GM18520 (cell line): ENCODE results near the gene PPP1R37.
"Not testable (repeated sequence)": the region's sequence is repeated elsewhere in the genome, so short reads cannot be mapped to it uniquely, and the experiment has no call there.

Experiments used
- ATAC-seq: cut with Tn5 transposase; IDR thresholded peaks from one replicate; pipeline ENCODE4 v1.9.1; 2021; ENCODE audit not compliant: unreplicated experiment

PPP1R37 gene

DNA sequence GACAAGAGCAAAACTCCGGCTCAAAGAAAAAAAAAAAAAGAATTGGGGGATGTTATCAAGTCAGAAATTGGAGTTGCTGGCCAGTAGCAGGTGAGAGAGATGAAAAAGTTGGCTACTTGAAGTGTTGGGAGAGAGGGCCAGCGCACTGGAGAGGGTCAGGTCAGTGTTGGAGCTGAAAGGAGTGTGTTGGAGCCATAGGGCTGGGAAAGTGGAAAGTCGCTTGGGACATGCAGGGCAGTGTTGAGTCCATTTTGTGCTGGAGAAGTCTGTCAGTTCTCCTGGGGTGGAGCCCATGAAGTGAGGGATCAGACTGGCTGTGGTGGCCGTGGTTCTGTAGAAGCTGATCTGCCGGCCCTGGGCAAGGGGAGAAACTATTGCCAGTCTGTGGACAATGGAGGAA, 1.7 kb downstream of the PPP1R37 start:
- ATAC-seq = no peak

DNA sequence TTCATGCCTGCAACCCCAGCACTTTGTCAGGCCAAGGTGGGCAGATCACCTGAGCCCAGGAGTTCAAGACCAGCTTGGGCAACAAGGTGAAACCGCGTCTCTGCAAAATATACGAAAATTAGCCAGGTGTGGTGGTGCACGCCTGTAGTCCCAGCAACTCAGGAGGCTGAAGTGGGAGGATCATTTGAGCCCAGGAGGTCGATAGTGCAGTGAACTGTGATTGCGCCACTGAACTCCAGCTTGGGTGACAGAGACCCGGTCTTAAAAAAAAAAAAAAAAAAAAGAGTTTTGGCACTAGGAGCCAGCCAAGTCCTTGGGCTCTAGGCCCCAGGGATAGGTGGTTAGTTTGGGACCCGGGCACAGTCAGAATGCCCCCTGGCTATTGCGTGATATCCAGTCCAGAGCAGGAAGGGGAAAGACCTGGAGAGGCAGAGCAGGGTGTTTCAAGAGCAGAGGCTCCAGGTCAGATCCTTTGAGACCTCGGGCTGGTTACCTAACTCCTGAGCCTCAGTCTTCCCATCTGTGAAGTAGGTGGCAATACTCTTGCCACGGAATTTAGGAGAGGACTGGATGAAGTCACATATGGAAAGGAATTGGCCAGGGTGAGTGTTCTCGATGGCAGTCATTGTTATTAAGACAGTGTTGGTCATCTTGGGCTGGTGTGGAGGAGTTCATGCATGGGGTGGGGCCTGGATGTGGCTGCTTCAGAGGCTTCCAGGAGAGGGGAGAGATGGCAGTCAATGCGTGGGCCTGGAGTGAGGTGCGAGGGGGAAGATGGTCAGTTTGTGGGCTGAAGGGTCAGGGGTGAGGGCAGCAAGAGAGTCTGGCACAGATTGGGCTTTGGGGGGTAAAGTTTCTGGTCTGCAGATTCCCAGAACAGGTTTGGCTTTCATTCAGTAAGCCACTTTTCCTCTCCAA, 2.8 kb downstream of the PPP1R37 start:
- ATAC-seq = no peak

DNA sequence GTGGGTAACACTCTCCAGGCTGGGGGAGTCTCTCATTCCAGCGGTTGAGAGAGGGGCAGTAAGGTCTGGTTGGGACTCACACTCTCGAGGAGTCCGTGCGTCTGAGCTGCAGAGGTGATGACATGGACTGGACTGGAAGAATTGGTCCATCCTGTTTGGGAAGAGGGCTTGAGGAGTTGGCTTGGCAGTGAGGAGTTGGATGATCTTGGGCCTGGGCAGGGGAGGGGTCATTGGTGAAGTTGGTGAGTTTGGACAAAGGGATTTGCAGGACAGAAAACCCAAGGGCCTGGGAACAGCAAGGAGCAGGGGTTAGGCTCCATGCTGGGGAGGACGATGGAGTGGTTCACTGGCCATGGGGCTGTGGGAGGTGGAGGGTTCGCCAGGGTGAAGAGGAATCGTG, 3.7 kb downstream of the PPP1R37 start:
- ATAC-seq = no peak

DNA sequence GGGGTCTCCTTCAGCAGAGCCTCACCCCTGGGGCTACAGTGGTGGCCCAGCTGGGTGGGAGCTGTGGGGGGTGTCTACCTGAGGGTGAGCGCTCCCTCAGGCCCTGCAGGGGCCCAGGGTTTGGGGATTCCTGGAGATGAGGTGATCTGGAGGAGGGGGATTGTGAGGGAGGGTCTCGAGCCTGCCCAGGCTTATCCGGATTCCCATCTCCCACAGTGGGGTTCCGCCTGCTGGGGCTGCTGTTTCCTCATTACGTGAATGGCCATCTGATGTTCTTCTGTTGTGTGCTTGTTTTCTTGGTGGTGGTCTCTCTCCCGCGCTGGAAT, 4.4 kb downstream of the PPP1R37 start:
- no peak for ATAC-seq

DNA sequence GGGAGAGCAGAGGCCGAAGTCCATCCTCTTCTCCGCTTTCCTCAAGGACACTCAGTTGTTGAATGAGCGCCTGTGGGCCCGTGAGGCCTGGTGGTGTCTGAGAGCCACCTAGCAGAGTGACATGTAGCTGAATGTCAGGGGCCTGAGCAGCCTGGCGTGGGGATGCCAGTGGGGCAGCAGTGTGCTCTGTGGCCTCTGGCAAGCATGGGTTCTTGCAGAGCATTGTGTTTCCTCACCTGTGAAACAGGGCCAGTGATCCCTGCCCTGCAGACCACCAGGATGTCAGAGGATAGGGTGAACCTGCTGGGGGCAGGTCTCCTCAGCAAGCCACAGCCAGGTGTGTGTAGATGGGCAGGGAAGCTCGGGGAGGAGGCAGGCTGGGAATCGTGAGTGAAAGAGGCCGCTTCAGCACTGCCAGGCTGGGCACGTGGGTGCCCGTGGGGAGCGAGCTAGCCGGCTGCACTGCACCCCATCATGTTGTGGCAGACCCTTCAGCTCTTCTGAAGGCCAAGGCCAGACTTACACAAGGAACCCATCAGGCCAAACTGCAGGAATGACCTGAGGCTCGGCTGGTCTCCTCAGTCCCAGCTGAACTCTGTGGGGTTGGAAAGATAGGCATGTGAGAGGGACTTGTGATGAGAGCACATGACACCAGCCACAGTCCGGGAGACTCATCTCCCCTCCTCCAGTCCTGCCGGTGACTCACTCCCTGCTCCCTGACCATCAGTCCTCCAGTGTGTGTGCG, 5.0 kb downstream of the PPP1R37 start:
- ATAC-seq = no peak

DNA sequence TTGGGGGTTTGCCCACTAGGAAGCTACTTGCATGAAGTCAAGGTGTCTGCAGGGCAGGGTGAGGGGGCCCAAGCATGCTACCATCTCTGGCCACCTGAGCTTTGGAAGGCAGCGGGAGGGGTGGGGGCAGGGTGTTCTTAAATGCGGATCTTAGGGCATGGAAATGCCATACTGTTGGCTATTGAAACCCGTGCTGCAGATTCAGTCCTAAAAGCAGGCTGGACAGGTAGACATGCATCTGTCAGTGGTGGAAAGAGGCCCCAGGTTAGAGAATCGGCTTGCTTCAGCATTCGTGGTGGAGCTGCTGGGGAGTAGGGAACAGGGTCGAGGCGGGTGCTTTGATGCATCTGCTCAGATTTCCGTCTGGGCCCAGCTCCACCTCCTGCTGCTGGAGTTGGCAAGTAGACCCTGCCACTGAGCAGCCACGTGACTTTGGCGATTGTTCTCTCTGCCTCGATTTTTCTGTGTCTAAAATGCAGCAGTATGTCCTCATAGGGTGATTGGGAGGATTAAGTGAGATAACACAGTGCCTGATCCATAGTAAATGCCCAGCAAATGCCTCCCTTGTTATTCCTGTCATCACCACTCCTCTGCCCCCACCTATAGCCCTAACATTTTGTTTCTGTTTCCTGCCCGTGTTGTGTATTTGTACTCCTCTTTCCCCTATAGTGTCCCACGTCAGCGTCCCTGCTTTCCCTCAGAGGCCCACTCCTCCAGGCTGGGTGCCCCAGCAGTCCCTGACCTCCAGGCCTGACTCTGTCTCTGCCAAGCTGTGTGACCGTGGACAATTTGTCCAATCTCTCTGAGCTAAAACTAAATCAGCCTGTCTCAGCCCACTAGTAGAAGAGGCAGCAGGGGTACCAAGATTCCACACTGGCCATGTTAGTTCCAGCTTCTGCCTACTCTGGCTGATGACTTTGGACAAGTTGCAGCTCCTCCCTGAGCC, 5.8 kb downstream of the PPP1R37 start:
- ATAC-seq = no peak

DNA sequence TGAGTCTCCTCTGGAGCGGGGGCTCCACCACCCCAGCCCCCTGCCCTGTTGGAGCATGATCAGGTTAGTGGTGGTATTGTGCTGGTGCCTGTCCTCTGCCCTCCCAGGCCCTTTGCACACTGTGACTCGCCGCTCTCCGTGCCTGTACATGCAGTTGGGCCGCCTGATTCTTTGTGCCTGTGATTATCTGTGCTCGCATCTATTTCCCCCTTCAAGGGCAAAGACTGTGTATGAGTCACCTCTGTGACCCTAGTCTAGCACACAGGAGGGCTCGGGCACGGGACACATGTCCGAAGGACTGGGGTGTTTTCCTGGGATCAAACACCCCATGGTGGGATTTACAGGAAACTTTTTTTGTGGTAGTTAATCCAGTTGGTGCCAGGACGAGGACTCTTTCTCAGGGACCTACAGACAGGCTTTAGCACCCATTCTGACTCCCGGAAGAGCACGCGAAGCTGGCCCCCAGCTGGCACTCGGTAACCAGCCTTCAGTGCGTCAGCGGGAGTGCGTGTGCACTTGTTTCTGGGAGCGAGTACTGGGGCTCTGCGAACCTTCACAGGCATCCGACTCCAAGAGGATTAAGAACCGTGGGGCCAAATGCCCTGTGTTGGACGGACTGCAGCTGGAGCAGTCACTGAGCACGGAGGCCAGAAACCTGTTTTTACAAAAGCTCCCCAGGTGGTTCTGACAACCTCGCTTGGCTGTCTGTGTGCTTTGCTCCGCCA, 6.7 kb downstream of the PPP1R37 start:
- no peak for ATAC-seq

DNA sequence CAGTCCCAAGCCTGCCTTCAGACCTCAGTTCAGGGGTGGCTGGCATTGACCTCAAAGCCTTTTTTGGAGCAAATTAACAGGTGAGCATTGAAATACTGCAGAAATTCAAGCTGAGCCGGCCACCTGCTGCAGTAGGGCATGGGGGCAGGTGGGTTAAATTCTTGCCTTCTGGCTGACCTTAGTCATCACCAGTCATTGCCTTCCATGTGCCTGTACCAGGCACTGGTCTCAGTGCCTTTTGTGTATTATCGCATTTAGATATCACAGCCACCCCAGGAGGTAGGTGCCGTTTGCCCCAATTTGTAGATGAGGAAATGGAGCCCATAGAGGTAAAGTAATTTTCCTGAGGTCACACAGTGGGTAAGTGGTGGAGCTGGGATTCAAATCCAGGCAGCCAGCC, 7.2 kb downstream of the PPP1R37 start:
- ATAC-seq = no peak

DNA sequence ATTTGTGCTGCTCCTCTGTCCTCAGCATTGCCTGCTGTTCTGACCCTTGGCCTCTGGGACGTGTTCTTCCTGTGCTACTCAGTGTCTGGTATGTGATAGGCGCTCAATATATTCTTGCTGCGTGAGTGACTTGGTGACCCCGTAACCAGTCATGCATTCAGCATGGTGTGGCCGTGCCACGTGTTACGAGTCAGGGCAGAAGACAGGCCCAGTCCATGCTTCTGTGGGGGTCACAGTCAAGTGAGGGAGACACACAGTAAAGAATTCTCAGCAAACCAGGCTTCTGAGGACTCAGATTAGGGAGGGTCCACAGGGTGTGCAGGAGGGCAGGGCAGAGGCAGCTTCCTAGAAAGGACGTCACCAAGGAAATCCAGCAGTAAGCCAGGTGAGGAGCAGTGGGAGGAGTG, 7.9 kb downstream of the PPP1R37 start:
- no peak for ATAC-seq

DNA sequence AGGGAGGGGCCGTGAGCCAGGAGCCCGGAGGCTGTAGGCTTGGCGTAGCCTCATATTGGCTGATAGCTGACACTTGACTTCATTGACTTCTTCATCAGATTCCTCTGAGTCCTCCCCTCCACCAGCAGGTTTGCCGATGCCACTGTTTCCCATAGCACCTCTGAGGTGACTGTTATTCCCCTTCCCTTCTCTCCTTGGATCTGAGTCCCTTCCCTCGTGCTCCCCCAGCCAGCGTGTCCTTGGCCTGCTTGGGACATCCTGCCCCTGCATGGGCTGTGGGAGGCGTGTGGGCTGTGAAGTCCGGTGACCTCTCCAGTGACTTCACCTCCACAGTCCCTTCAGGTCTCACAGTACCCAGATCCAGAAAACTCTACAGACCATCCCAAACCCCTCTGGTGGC, 8.8 kb downstream of the PPP1R37 start:
- no peak for ATAC-seq

DNA sequence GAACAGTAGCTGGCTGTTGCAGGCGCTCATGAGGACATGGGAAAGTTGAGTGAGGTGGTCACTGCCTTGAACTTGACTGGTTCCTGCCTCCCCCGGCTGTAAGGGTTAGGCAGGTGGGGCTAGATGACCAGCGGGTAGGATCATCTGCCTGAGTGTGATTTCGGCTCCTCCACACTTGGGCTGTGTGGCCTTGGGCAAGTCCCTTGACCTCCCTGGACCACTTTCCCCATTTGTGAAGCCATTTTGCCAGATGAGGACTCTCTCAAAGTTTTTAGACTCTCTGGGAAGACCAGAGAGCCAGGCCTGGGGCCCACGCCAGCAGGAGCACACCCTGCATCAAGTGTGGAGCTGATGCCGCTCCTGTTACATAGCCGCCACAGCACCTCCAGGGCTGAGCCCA, 9.5 kb downstream of the PPP1R37 start:
- ATAC-seq = no peak

DNA sequence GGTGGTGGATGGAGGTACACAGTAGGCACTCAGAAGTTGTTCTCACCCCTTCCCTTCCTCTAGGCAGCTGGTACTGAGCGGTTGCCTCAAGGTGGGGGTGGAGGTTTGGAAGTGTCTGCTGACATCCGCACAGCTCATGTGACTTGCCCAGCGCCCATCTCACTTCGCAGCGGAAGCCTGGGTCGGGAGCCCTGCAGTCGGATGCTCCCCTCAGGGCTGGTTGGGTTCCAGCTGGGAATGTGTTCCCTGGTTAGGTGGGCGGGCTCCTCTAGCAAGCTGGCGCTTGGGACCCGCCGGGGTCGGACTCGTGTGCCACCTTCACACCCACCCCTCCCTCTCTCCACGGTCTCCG, 10.2 kb downstream of the PPP1R37 start:
- ATAC-seq = no peak

DNA sequence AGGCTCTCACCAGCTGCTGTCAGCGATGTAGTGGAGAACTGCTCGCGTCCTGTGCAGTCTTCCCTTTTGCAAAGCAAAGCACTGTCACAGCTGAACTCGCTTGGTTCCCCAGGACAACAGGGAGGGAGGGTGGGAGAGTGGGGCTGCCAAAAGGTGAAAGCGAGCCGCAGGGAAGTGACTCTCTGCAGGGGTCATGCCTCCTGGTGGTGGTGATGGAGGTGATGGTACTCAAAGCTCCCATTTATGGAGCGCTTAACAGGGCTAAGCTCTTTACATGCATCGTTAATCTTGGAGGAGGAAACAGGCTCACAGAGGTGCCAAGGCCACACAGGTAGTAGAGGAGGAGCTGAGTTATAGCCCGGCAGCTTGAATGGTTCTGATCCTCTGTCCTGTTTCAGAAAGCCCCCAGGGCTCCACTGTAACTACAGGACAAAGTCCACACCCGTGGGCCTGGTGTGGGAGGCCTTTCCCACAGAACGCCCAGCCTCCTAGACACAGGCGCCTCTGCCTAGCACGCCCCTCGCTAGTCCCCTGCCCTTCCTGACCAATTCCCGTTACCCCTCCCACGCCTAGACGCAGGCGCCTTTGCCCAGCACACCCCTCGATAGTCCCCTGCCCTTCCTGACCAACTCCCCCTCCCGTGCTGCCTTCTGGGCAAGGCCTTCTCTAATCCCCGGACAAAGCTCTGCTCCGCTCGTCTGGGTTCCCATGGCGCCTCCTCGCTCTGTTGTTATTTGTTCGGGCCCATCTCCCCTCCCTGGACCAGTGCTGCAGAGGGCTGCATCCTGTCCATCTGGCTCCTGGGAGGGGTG, 10.7 kb downstream of the PPP1R37 start:
- ATAC-seq = no peak

DNA sequence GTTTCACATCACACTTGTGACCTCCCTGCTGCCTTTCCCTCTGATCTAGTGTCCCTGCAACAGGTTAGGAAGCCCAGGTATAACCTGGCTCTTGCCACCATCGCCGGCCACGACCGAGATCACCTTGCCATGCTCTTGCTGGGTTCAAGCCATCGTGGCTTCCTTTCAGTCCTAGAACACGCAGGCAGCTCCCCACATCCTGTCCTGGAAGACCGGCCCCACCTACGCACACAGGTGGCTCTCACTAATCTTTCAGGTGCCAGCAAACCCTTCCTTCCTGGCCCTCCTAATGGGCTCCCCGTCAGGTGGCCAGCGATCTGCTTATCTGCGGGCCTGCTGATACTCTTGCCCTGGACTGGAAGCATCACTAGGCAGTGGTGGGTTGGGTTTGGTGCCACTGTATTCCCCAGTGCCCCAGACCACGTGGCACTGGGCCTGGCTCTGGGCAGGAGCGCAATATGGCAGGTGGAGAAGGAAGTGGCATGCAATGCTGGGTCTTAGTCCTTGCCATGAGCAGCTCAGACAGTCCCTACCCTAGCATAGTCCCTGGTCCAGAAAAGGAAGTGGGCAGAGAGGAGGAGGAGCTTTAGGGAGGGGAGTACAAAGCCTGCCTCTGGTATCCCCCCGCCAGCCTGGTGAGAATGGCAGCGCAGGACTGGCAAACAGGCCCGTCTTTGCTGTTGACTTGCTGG, 11.8 kb downstream of the PPP1R37 start:
- ATAC-seq = no peak

DNA sequence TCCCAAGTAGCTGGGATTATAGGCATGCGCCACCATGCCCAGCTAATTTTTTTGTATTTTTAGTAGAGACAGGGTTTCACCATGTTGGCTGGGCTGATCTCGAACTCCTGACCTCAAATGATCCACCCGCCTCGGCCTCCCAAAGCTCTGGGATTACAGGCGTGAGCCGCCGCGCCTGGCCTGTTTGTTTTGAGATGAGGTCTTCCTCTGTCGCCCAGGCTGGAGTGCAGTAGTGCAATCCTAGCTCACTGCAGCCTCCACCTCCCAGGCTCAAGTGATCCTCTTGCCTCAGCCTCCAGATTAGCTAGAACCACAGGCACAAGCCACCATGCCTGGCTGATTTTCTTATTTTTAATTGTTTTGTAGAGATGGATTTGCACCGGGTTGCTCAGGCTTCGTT, 13.4 kb downstream of the PPP1R37 start:
- ATAC-seq = not testable (repeated sequence)

DNA sequence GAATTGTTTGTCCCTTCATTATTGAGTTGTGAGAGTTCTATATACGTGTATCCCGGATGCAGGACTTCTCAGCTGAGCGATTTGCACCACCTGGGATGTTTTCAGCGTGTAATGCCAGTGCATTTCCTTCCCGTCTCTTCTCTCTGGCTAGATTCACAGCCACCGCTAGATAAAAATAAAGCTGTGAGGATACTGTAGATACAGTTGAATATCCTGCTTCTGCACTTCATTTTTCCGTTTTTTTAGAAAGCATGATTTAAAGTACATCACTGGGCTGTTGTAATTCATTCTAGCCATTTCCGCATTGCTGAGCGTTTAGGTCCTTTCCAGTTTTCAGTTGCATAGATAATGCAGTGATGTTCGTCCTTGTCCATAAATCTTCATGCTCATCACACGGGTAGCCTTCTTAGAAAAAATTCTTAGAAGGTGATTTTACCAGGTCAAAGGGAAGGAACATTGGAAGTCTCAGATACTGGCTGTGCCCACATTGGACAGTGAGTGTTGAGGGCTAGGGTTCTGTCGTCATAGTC, 14.7 kb downstream of the PPP1R37 start:
- no peak for ATAC-seq

DNA sequence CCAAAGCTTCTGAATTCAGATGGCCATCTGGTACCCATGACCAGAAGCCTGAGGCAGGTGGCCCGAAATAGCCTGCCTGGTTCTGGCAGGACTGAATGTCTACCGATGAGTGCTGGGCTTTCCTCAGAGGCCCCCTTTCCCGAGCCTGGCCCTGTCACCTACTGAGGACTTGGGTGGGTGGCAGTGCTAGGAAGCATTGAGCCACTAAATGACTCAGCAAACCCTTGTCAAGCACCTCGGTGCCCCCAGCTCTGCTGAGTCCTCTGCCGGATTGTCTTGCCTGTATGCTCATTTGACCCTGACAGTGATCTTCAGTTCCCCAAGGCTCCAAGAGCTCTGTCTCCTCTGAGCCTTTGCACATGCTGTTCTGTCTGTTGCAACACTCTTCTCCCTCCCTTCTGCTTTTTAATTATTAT, 17.9 kb downstream of the PPP1R37 start:
- no peak for ATAC-seq

DNA sequence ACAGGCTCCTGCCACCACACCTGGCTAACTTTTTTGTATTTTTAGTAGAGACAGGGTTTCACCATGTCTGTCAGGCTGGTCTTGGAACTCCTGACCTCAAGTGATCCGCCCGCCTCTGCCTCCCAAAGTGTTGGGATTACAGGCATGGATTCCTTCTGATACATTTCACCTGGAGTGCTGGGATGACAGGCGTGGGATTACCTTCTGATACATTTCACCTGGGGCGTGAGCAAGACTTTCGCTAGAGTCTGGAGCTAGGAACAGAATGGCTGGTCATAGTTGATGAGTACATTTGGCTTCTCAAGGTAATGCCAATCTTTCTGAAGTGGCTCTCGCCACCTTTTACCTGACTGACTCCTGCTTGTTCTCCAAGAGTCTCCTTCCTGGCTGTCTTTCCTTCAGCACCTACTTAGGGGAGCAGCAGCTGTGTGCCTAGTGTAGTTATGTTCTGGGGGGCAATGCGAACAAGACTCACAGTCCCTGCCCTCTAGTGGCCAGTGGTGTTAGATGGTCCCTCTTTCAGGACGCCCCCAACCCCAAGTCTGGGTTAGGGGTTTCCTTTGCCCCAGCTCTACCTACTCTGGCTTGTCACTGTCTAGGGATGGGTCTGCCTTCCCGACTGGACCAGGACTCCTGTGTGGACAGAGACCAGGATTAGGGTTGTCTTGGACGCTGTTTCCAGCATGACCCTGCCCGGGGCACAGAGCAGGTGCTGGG, 19.3 kb downstream of the PPP1R37 start:
- no peak for ATAC-seq
